PC-3 (cell line): ENCODE measurements around the gene NSA2.
"Not testable (repeated sequence)": the region's sequence is repeated elsewhere in the genome, so short reads cannot be mapped to it uniquely, and the experiment has no call there.

Source experiments
- EZH2 ChIP-seq: fragments of 300-600 bp; sonication (generic); IDR thresholded peaks from one replicate; pipeline ENCODE4 v1.6.1; 2017; ENCODE audit warnings: antibody characterized with exemption, mild to moderate bottlenecking, low read length; ENCODE audit not compliant: unreplicated experiment
- EZH2phosphoT487 ChIP-seq: fragments of 300-600 bp; sonication (generic); IDR thresholded peaks from 2 replicates; pipeline ENCODE4 v1.6.1; 2018; ENCODE audit warnings: mild to moderate bottlenecking, antibody characterized with exemption, low read length, borderline replicate concordance
- TF ChIP-seq, protein P1 (sequence below): fragments of 300-600 bp; sonication (generic); conservative IDR thresholded peaks from 2 replicates; pipeline ENCODE4 v1.5.1; 2017; ENCODE audit warnings: antibody characterized with exemption, low read depth, mild to moderate bottlenecking, low read length

GRCh38 chr5:74791669-74792068, 24.6 kb downstream of the NSA2 start:
- TF ChIP-seq, protein P1, sequence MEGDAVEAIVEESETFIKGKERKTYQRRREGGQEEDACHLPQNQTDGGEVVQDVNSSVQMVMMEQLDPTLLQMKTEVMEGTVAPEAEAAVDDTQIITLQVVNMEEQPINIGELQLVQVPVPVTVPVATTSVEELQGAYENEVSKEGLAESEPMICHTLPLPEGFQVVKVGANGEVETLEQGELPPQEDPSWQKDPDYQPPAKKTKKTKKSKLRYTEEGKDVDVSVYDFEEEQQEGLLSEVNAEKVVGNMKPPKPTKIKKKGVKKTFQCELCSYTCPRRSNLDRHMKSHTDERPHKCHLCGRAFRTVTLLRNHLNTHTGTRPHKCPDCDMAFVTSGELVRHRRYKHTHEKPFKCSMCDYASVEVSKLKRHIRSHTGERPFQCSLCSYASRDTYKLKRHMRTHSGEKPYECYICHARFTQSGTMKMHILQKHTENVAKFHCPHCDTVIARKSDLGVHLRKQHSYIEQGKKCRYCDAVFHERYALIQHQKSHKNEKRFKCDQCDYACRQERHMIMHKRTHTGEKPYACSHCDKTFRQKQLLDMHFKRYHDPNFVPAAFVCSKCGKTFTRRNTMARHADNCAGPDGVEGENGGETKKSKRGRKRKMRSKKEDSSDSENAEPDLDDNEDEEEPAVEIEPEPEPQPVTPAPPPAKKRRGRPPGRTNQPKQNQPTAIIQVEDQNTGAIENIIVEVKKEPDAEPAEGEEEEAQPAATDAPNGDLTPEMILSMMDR: not testable (repeated sequence)
- not testable (repeated sequence) for TF ChIP-seq EZH2phosphoT487, EZH2
